Thyroid gland (tissue), 4 donors: ENCODE results near the gene ADAMTS13.

ENCODE experiments used
- CTCF ChIP-seq, 6 experiments: fragments of 200-600 bp in 3 of 6; fragments of 450-650 bp in 3 of 6; sonication (generic) in 3 of 6; IDR thresholded peaks; one replicate each; pipeline ENCODE4 v1.5.1; 2016 to 2019; ENCODE audit warnings: antibody characterized with exemption in 6 of 6, mild to moderate bottlenecking in 2 of 6, inconsistent platforms in 1 of 6, moderate library complexity in 1 of 6
- POLR2A ChIP-seq, 2 donors: fragments of 450-650 bp; IDR thresholded peaks; one replicate each; pipeline ENCODE4 v1.6.1; 2017; ENCODE audit warnings: antibody characterized with exemption in 2 of 2, mild to moderate bottlenecking in 2 of 2, moderate library complexity in 1 of 2

DNA sequence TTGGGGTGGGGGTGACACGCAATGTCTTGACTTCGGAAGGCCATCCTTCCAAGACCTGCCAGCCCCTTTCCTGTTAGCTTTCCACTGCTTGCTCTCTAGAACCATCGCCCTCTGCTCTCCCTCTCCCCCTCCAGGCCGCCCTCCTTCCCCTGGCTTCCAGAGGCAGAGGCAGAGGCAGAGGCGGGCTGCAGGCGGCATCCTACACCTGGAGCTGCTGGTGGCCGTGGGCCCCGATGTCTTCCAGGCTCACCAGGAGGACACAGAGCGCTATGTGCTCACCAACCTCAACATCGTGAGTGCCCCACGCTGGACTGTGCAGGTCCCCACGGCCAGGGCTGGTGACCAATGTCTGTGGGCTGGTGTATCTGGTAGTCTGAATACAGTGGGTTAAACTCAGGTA, 2.0 kb downstream of the ADAMTS13 start:
- TF ChIP-seq CTCF (IDR thresholded peaks at IDR 0.05) (no peak), POLR2A (IDR thresholded peaks at IDR 0.05) (no peak)
